Subcutaneous adipose tissue (tissue), 4 donors: Measurements from ENCODE around the gene CARD9. TPM values are rescaled to one million over a fixed set of nuclear protein-coding genes. Genes with fewer than 3 reads are reported as not detected.

ENCODE experiments used
- total RNA-seq, 4 donors: library from RNA; depleted of rRNA; stranded (reverse); fragments of >200 nt; gene quantifications; one replicate each; pipeline ENCODE4 v1.1.0, GENCODE V29; 2016
- TF ChIP-seq, protein P1 (sequence below): fragments of 450-650 bp; IDR thresholded peaks from one replicate; pipeline ENCODE4 v1.5.1; 2016; ENCODE audit warnings: low read depth, mild to moderate bottlenecking, control low read depth, antibody characterized with exemption, moderate library complexity

The CARD9 gene
- total RNA-seq, 4 donors from 2014 or later: 0.75 to 6.5 (median 3.3) TPM

DNA sequence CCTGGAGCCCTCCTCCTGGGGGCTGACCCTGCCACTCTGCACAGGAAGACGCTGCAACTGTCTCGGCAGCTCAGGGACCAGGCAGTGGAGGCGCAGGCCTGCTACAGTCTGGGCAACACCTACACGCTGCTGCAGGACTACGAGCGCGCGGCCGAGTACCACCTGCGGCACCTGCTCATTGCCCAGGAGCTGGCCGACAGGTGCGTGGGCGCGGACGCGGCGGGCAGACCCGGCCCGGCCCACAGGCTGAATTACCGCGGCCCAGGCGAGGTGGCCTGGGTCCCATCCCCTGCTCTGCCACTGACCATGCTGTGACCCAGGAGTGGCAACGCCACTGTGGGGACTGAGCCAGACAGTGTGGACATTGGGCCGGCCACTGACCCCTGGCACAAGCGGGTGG is 35.0 kb downstream of the CARD9 start:
- TF ChIP-seq, protein P1, sequence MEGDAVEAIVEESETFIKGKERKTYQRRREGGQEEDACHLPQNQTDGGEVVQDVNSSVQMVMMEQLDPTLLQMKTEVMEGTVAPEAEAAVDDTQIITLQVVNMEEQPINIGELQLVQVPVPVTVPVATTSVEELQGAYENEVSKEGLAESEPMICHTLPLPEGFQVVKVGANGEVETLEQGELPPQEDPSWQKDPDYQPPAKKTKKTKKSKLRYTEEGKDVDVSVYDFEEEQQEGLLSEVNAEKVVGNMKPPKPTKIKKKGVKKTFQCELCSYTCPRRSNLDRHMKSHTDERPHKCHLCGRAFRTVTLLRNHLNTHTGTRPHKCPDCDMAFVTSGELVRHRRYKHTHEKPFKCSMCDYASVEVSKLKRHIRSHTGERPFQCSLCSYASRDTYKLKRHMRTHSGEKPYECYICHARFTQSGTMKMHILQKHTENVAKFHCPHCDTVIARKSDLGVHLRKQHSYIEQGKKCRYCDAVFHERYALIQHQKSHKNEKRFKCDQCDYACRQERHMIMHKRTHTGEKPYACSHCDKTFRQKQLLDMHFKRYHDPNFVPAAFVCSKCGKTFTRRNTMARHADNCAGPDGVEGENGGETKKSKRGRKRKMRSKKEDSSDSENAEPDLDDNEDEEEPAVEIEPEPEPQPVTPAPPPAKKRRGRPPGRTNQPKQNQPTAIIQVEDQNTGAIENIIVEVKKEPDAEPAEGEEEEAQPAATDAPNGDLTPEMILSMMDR: no peak

DNA sequence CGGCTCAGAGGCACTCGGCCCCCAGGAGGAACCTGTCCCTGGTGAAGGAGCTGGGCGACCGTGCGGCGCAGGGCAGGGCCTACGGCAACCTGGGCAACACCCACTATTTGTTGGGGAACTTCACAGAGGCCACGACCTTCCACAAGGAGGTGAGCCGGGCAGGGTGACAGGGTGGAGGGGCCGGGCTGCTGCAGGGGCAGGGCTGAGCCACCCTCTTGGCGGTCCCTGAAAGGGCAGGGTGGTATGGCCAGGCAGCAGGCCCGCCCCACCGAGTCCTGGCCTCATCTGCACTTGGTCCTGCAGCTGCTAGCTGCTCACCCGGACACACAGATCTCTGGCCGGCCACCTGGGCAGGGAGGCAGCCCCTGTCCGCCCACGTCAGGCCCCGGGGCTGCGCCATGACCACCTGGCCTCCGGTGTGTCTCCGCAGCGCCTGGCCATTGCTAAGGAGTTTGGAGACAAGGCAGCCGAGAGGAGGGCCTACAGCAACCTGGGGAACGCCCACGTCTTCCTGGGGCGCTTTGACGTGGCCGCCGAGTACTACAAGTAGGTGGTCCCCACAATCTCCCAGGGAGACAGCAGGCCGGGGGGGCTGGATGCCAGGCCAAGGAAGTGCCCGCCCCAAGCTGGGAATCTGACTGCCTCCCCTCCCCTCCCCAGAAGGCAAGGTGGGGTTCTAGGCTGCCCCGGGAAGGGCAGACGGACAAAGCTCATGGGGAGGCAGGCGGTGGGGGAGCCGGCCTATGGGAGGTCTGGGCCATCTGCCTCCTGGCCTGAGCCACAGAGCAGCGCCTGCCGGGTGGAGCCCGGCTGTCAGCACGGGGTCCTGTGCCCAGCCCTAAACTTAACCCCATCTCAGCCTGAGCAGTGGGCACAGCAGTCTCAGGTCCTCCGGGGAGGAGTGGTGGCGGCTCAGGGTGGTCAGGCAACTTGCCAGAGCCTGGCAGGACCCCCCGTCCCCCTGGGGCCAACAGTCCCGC is 35.8 kb downstream of the CARD9 start:
- TF ChIP-seq, protein P1: no peak

DNA sequence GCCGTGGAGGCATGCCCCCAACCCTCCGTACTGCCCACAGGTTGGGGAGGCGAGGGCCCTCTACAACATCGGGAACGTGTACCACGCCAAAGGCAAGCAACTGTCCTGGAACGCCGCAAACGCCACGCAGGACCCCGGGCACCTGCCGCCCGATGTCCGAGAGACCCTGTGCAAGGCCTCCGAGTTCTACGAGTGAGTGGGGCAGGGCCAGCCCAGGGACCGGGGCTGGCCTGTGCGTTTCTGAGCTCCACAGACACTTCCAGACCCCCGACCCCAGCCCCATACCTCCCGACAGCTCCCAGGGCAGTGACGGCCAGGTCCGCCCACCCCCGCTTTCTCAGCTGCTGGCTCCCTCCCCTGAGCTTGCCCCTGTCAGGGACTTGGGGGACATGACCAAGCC is 36.6 kb downstream of the CARD9 start:
- TF ChIP-seq, protein P1: no peak

DNA sequence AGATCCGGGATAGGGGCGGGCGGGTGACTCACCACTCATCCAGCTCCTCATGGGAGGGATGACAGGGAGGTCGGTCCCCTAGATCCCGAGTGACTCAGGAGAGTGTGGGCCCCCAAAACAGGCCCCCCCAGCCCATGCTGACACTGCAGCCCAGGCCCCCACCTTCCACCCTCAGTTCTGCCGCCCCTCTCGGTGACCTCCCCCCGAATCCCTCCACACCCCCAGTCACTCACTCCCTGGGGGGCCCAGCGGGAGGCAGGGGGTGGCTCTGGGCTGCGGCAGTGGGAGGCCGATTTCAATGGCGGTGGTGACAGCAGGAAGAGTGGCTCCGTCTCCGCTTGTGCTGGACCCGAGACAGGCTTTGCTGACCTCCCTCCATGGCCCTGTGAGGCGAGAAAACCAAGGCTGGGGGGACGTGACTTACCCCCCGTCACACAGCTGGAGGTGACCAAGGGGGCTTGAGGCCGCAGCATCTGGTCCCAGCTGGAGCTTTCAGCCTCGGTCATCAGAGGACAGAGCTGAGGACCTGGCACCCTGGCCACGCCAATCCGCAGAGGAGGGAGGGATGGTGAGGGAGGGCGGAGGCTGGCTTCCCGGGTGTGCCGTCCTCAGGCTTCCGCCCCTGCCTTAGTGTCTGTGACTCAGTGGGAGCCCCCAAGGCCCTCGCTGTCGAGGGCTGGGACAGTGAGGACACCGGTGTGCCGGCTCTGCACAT is 37.2 kb downstream of the CARD9 start:
- TF ChIP-seq, protein P1: no peak

DNA sequence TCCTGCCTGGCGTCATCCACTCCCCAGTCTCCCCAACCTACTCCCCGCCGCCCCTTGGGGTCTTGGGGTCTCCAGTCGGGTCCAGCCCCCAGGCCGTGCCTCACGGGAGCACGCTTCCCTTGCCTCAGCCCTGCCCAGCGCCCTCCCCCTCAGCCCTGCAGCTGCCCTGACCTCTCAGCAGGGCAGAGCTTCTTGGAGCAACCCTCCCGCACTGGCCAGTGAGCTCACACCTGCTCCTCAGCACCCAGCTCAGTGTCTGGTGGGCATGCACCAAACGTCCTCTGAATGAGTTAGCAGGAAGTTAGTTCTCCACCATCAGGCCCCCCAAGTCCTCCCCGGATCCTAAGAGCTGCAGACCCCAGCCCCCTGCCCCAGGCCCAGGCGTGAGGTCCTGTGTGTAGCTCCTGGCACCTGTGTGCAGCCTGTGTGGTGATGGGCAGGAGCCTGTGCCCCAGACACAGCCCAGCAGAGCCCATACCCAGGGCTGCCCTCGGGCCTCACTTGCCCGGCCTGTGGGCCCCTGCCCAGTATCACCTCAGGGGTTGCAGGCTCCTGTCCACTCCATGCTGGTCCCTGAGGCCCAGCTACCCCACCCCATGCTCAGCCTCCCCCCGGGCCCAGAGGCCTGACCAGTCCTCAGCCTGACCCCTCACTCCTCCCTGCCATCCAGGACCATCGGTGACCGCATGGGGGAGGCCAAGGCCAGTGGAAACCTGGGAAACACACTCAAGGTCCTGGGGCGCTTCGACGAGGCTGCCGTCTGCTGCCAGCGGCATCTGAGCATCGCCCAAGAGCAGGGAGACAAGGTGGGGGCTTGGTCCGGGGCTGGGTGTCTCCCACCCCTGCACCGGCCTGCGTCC is 37.9 kb downstream of the CARD9 start:
- TF ChIP-seq, protein P1: no peak

DNA sequence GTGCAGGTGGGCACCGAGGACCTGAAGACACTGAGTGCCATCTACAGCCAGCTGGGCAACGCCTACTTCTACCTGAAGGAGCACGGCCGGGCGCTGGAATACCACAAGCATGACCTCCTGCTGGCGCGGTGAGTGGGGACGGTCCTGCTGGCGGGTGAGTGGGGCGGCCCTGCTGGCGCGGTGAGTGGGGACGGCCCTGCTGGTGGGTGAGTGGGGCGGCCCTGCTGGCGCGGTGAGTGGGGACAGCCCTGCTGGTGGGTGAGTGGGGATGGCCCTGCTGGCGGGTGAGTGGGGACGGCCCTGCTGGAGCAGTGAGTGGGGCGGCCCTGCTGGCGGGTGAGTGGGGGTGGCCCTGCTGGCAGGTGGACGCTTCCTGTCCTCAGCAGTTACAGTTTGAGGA is 38.9 kb downstream of the CARD9 start:
- TF ChIP-seq, protein P1: no peak
